ENCODE results near the gene APOA1.

Gene APOA1

GRCh38 chr11:116837231-116838091 lies at the start of gene APOA1:
APOA1 (minus strand) TSS chr11:116837622; CDS start chr11:116837387, 235 bp downstream.
- no peak for DNase-seq

GRCh38 chr11:116885951-116886655 lies 48.7 kb upstream of the APOA1 start:
- no peak for DNase-seq

- DNase-seq = no peak
These were observed 45.0 kb upstream of the APOA1 start for GRCh38 chr11:116882386-116882785.

GRCh38 chr11:116881143-116881542 lies 43.7 kb upstream of the APOA1 start:
- DNase-seq = no peak

GRCh38 chr11:116879800-116880625 lies 42.6 kb upstream of the APOA1 start:
- no peak for DNase-seq

GRCh38 chr11:116876656-116877055 lies 39.2 kb upstream of the APOA1 start:
- DNase-seq = no peak

GRCh38 chr11:116875194-116875593 lies 37.8 kb upstream of the APOA1 start:
- DNase-seq = no peak

GRCh38 chr11:116874251-116874650 lies 36.8 kb upstream of the APOA1 start:
- no peak for DNase-seq

- DNase-seq = no peak
These were observed 36.0 kb upstream of the APOA1 start for GRCh38 chr11:116873381-116873780.

GRCh38 chr11:116871248-116871647 lies 33.8 kb upstream of the APOA1 start:
- DNase-seq = no peak

- no peak for DNase-seq
These were observed 32.6 kb upstream of the APOA1 start for GRCh38 chr11:116870054-116870453.

- no peak for DNase-seq
These were observed 32.2 kb upstream of the APOA1 start for GRCh38 chr11:116869610-116870009.

GRCh38 chr11:116868066-116868465 lies 30.6 kb upstream of the APOA1 start:
- no peak for DNase-seq

- no peak for DNase-seq
These were observed 30.2 kb upstream of the APOA1 start for GRCh38 chr11:116867619-116868018.

- no peak for DNase-seq
These were observed 29.5 kb upstream of the APOA1 start for GRCh38 chr11:116866804-116867455.

- no peak for DNase-seq
These were observed 28.3 kb upstream of the APOA1 start for GRCh38 chr11:116865696-116866095.

GRCh38 chr11:116864531-116864930 lies 27.1 kb upstream of the APOA1 start:
- no peak for DNase-seq

- no peak for DNase-seq
These were observed 25.5 kb upstream of the APOA1 start for GRCh38 chr11:116862951-116863350.

- DNase-seq = no peak
These were observed 24.8 kb upstream of the APOA1 start for GRCh38 chr11:116862185-116862584.

- DNase-seq = no peak
These were observed 24.1 kb upstream of the APOA1 start for GRCh38 chr11:116861539-116861938.

GRCh38 chr11:116860303-116860702 lies 22.9 kb upstream of the APOA1 start:
- DNase-seq = no peak

- no peak for DNase-seq
These were observed 21.8 kb upstream of the APOA1 start for GRCh38 chr11:116859175-116859574.

GRCh38 chr11:116857936-116858335 lies 20.5 kb upstream of the APOA1 start:
- no peak for DNase-seq
